ENCODE data around the gene PCDHGA12.
A peak's percentile ranks its signal among the peaks of the same experiment; 100 is the strongest.

The PCDHGA12 gene

GRCh38 chr5:141439411-141440141, 9.3 kb downstream of the PCDHGA12 start:
- no peak for DNase-seq (ENCODE audit: low read depth)

- DNase-seq (ENCODE audit: low read depth), result no peak
Measured at GRCh38 chr5:141440341-141440740, 10.0 kb downstream of the PCDHGA12 start.

GRCh38 chr5:141441571-141442170, 11.4 kb downstream of the PCDHGA12 start:
- no peak for DNase-seq (ENCODE audit: low read depth)

GRCh38 chr5:141465351-141465750, 35.0 kb downstream of the PCDHGA12 start:
- no peak for DNase-seq (ENCODE audit: low read depth)

GRCh38 chr5:141475625-141476131, 45.4 kb downstream of the PCDHGA12 start, which contains the start of gene PCDHGC3:
PCDHGC3 (plus strand) TSS chr5:141475966; CDS start chr5:141476117, 151 bp downstream.
- DNase-seq (ENCODE audit: low read depth), result peak; percentile 84

- DNase-seq (ENCODE audit: low read depth), result peak; percentile 53
Measured at GRCh38 chr5:141476132-141476911, 46.0 kb downstream of the PCDHGA12 start.

GRCh38 chr5:141477044-141477575, 46.8 kb downstream of the PCDHGA12 start:
- no peak for DNase-seq (ENCODE audit: low read depth)

- DNase-seq (ENCODE audit: low read depth), result no peak
Measured at GRCh38 chr5:141477815-141478214, 47.5 kb downstream of the PCDHGA12 start.

GRCh38 chr5:141478321-141478945, 48.1 kb downstream of the PCDHGA12 start:
- no peak for DNase-seq (ENCODE audit: low read depth)

GRCh38 chr5:141479776-141480175, 49.5 kb downstream of the PCDHGA12 start:
- no peak for DNase-seq (ENCODE audit: low read depth)

Measured in HS-5 (cell line).